GM13976 (cell line): ENCODE measurements around the gene PTPRK.

Experiments
- DNase-seq: peaks from one replicate; pipeline ENCODE4 v3.0.0; 2012; ENCODE audit warnings: low spot score
- in situ Hi-C: fragments of 300-500 bp; cut with MboI; formaldehyde crosslinking; loops from one replicate; pipeline ENCODE4 v1.12.0; 2022; ENCODE audit warnings: low sequenced_read_pairs, mixed read lengths, inconsistent platforms; ENCODE audit not compliant: unreplicated experiment
- TF ChIP-seq, protein P1 (sequence below): IDR thresholded peaks from 2 replicates; pipeline ENCODE4 v1.5.1; 2012; ENCODE audit warnings: borderline replicate concordance, mild to moderate bottlenecking; ENCODE audit not compliant: insufficient read depth; ENCODE audit errors: extremely low read depth, missing control alignments, control extremely low read depth

The PTPRK gene

DNA sequence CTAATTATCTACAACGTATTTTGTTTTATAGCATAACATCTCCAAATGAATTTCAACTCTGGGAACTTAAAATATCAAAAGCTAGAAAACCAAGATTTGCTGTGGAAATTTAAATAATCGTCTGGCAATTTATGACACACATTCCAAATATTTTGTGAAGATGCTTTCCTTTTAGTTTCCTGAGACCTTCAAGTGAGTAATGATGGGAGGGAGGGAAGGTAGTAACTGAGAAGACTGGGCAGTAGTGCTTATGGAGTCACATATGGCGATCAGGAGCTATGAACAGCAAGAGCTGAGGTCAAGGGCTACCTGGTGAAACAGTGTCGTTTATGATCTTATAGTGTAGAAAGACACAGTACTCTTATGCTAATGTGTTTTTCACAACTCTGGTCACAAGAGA lies 441.4 kb downstream of the PTPRK start:
- in situ Hi-C loops, result no loop called here
- TF ChIP-seq, protein P1, sequence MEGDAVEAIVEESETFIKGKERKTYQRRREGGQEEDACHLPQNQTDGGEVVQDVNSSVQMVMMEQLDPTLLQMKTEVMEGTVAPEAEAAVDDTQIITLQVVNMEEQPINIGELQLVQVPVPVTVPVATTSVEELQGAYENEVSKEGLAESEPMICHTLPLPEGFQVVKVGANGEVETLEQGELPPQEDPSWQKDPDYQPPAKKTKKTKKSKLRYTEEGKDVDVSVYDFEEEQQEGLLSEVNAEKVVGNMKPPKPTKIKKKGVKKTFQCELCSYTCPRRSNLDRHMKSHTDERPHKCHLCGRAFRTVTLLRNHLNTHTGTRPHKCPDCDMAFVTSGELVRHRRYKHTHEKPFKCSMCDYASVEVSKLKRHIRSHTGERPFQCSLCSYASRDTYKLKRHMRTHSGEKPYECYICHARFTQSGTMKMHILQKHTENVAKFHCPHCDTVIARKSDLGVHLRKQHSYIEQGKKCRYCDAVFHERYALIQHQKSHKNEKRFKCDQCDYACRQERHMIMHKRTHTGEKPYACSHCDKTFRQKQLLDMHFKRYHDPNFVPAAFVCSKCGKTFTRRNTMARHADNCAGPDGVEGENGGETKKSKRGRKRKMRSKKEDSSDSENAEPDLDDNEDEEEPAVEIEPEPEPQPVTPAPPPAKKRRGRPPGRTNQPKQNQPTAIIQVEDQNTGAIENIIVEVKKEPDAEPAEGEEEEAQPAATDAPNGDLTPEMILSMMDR, result no peak

DNA sequence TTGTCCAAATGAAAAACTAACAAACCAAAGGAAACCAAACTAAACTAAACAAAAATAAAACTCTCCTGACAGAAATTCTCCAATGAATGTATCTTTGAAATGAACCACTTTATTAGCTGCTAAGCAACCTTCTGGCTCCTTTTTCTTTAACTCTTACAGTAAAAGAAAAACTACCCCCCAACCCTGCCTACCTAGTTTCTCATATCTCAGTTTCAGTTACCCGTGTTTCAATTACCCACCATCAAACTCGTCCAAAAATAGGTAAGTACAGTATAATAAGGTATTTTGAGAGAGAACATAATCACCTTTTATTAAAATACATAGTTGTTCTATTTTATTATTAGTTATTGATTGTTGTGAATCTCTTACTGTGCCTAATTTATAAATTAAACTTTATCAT lies 442.1 kb downstream of the PTPRK start:
- TF ChIP-seq, protein P1, result no peak
- DNase-seq, result no peak
- in situ Hi-C loops, result no loop called here

More for the DNA sequence above, 441.4 kb downstream of the PTPRK start:
- no peak for DNase-seq

DNA sequence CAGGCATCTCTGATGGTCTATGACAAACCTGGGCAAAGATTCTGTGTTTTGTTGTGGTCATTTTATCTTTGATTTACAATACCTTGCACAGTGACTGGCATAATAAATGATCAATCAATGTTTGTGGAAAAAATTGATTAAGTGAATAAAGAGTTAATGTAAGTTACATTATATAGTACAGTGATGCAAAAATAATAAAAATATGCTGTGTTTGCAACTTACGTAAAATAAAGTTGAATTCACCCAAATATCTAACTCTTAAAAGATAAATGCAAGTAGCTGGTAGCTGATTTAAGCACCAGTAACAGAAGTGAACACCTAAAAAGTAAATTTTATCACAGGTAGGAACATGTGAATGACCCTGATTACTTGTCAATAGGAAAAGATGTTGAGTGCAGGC lies 443.6 kb downstream of the PTPRK start:
- DNase-seq, result no peak
- in situ Hi-C loops, result no loop called here
- TF ChIP-seq, protein P1, result no peak

DNA sequence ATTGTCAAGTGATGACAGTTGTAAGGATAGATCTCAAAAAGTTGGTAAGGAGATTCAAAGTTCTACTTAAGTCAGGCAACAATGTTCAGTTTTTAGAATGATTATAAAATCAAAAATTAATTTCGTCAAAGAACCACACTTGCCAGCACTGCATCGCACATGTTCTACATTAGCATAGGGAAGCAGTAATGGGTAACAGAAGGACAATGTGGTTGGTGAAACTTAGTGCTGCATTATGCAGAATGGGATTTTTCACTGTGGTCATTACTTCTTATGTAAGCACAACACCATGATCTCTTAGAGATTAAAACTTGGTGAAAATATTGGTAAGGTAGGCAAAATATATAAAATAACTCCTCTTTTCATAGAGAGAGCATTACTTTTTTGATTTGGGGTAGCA lies 445.8 kb downstream of the PTPRK start:
- DNase-seq, result no peak
- TF ChIP-seq, protein P1, result no peak
- in situ Hi-C loops, result no loop called here

- in situ Hi-C loops, result no loop called here
Observed at GRCh38 chr6:128073389-128073788, 447.0 kb downstream of the PTPRK start.

GRCh38 chr6:128071212-128071611 lies 449.2 kb downstream of the PTPRK start:
- in situ Hi-C loops, result no loop called here
- no peak for DNase-seq
- TF ChIP-seq, protein P1, result no peak

More at GRCh38 chr6:128073389-128073788, 447.0 kb downstream of the PTPRK start:
- DNase-seq, result no peak
- TF ChIP-seq, protein P1, result no peak

DNA sequence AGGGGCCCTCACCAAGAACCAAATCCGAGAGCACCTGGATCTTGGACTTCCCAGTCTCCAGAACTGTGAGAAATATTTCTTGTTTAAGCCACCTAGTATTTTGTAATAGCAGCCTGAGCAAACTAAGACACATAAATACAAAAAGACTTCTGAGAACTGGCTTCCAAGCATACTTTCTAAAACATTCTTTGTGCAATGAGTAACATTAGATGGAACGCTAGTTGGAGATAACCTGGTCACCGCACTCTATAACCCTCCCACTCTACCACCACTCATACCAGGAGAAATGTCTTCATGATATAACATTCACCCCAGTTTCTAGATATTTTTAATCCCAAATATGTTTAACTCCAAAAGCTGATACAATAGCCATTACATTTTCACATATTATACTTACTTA lies 450.0 kb downstream of the PTPRK start:
- DNase-seq, result no peak
- TF ChIP-seq, protein P1, result no peak
- in situ Hi-C loops, result no loop called here
